Measurements from ENCODE around the gene PDE6H.

The PDE6H gene

GRCh38 chr12:14968478-14968877 is 4.4 kb upstream of the PDE6H start:
- DNase-seq (ENCODE audit: low read depth in 3 of 3, low spot score in 1 of 3), result no peak

- DNase-seq (ENCODE audit: low read depth in 3 of 3, low spot score in 1 of 3), result no peak
Observed at GRCh38 chr12:14970473-14970872, 2.4 kb upstream of the PDE6H start.

GRCh38 chr12:14974633-14975032 is 1.8 kb downstream of the PDE6H start:
- no peak for DNase-seq (ENCODE audit: low read depth in 3 of 3, low spot score in 1 of 3)

DNA sequence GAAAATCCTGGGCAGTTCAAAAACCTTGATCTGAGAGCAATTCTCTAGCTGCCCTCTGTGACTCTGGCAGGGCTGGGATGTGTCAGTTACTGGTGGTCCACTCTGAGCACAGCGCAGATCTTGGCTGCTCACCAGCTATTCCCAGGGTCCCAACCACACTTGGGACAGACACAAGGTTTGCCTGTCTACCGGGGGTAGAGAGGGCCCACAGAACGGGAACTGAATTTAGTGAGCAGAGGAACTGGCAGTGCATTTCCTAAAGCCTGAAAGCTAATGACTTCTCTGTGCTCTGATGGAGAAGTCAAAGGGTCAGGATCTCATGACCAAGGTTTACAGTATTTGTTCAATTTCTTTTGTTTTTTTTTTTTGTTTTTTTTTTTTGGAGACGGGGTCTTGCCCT is 2.6 kb downstream of the PDE6H start:
- no peak for DNase-seq (ENCODE audit: low read depth in 3 of 3, low spot score in 1 of 3)

GRCh38 chr12:14976658-14977057 is 3.8 kb downstream of the PDE6H start:
- DNase-seq (ENCODE audit: low read depth in 3 of 3, low spot score in 1 of 3), result no peak

GRCh38 chr12:14979468-14979867 is 6.6 kb downstream of the PDE6H start:
- no peak for DNase-seq (ENCODE audit: low read depth in 3 of 3, low spot score in 1 of 3)

DNA sequence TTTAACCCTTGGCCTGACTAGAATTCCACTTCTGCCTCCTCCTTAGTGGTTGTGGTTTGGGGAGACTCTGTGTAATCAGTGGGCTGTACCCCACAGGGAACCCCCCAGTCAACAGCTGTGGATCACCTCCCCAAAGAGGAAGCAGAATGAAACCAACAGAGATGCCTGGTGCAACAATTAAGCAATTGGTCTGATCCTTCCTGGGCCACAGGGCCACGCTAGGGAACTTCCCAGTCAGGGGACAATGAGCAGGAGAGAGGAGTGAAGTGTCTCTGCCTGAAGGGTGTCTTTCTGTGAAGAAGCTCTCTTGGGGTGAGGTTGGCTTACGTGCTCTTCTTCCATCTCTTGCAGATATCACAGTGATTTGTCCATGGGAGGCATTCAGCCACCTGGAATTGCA is 8.2 kb downstream of the PDE6H start:
- no peak for DNase-seq (ENCODE audit: low read depth in 3 of 3, low spot score in 1 of 3)

- no peak for DNase-seq (ENCODE audit: low read depth in 3 of 3, low spot score in 1 of 3)
Observed at GRCh38 chr12:14982562-14982961, 9.7 kb downstream of the PDE6H start.

DNA sequence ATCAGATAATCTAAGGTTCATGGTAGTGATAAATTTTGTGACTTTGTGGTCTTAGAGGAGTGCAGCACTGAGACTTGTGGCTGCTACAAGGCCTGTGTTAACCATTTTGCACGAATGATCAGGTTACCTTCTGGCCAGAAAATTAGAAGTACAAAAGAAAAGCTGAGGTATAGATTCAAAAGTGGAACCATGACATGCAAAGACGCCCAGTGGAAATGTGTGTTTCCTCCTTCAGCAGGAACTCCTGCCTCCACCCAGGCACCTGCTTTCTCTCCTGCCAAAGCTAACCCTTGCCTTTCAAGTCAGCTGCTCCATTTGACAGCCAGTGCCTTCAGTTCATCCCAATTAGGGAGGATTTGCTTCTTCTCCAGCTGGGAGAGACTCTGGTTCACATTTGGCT is 10.1 kb downstream of the PDE6H start:
- no peak for DNase-seq (ENCODE audit: low read depth in 3 of 3, low spot score in 1 of 3)

DNA sequence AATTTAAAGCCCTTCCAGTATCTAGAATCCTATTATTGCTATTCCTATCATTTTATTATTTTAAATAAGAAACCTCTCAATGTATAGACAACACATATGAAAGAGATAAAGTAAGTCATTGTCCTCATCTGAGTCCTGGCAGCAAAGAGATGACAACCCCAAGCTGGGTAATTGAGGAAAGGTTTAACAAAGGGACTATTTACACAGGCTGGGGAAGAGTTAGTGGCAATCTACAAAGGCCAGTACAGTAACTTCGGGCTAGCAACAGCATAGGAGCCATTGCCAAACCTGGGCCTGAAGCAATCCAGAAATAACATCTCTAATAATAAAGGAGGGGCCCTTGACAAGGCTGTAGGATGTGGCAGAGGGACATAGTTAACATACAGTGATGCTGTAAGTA is 11.2 kb downstream of the PDE6H start:
- no peak for DNase-seq (ENCODE audit: low read depth in 3 of 3, low spot score in 1 of 3)

DNA sequence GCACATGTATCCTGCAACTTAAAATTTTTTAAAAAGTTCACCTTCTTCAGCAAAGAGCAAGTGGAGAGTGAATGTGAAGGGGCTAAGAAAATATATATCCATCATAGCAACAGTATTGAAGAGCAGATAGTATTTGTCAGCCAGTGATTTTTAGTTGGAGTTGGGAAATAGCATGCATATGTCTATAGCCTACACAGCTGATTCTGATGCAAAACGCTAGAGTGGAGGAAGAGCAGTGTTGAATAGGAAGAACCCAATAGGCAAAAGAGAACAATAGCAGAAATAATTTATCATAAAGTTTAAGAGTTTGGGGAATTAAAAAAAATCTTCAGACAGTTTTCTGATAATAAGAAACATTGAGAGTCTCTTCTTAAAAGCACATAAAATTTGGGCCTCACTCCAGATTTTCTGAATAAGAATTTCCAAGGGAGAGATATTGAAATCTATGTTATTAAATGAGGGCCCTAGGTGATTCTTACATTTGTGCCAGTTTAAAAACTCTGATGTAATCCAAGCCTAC is 12.0 kb downstream of the PDE6H start:
- DNase-seq (ENCODE audit: low read depth in 3 of 3, low spot score in 1 of 3), result no peak

DNA sequence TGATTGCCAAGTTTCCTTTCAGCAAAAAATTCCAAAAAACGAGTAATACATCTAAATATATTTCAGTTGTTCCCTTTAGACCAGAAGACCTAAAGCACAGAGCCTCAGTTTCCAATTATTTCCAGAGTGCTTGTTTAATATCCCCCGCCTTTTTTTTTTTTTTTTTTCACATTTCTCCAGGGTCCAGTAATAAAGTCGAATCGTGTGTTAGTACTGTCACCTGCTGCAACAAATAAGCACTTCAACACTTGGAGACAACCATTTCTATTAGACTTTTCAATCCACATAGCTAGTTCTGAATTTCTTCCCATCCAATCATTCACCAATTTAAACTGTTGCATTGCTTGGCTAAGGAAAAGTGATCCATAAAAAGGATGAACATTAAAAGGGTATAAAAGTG is 13.6 kb downstream of the PDE6H start:
- no peak for DNase-seq (ENCODE audit: low read depth in 3 of 3, low spot score in 1 of 3)

DNA sequence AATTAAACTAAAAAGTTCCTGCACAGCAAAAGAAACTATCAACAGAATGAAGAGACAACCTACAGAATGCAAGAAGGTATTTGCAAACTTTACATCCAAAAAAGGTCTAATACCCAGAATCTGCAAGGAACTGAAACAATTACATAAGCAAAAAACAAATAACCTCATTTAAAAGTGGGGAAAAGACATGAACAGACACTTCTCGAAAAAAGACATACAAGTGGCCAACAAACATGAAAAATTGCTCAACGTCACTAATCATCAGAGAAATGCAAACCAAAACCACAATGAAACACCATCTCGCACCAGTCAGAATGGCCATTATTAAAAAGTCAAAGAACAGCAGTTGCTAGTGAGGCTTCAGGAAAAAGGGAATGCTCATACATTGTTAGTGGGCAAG is 15.2 kb downstream of the PDE6H start:
- DNase-seq (ENCODE audit: low read depth in 3 of 3, low spot score in 1 of 3), result no peak

DNA sequence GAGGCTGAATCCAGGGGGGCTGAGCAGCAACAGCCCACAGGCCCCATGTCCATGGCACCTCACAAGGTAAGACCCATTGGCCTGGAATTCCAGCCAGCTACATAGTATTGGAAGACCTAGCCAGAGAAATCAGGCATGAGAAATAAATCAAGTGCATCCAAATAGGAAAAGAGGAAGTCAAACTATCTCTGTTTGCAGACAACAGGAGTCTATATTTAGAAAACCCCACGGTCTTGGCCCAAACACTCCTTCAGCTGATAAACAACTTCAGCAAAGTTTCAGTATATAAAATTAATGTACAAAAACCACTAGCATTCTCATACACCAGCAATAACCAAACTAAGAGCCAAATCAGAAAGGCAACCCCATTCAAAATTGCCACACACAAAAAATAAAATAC is 16.9 kb downstream of the PDE6H start:
- no peak for DNase-seq (ENCODE audit: low read depth in 3 of 3, low spot score in 1 of 3)

GRCh38 chr12:14991069-14991468 is 18.2 kb downstream of the PDE6H start:
- no peak for DNase-seq (ENCODE audit: low read depth in 3 of 3, low spot score in 1 of 3)

DNA sequence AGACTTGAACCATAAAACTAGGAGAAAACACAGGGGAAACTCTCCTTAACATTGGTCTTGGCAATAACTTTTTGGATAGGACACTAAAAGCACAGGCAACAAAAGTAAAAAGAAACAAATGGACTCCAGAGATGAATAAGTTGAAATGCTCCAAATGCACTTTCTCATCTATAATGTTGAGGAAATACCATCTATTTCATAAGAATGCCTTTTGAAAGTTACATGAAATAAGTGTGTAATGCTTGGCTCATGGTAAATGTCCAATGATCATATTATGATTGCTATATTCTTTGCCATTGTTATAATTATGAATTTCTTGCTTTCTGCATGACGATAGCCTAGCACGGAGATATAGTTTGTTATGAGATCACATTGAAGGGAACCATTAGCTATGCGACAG is 19.8 kb downstream of the PDE6H start:
- DNase-seq (ENCODE audit: low read depth in 3 of 3, low spot score in 1 of 3), result no peak

GRCh38 chr12:14993117-14993516 is 20.3 kb downstream of the PDE6H start:
- no peak for DNase-seq (ENCODE audit: low read depth in 3 of 3, low spot score in 1 of 3)

- no peak for DNase-seq (ENCODE audit: low read depth in 3 of 3, low spot score in 1 of 3)
Observed at GRCh38 chr12:14993537-14994266, 20.9 kb downstream of the PDE6H start.

- DNase-seq (ENCODE audit: low read depth in 3 of 3, low spot score in 1 of 3), result no peak
Observed at GRCh38 chr12:14994610-14995009, 21.8 kb downstream of the PDE6H start.

DNA sequence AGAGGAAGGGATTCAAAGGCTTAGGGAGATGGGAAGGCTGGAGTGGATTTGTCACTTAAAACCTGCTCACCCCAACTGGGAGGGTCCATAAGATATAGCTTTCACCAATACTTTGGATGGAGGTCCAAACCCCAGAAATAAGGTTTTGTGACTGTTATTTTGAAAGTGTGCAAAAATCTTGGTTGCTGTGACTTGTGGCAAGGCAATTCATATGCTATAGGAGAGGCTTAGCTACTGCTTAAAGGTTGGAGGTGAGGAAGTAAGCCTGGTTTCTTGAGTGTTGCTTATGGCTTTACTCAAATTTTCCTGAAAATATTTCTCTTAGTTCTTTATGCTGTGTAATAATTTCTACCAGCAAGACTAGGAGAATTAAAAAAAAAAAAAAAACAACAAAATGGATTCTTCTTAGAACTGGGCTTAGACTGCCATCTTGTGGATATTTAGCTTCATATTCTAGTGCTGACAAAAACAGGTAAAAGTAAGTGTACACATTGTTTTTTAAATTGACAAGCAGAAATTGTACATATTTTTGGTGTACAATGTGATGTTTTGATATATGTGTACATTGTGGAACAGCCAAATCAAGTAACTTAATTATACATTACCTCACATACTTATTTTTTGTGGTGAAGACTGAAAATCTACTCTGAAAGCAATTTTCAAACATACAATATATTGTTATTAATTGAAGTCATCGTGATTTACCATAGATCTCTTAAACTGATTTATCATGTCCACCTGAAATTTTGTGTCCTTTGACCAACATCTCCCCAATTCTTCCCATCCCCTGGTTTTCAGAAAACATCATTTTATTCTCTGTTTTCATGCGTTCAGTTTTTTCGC is 23.0 kb downstream of the PDE6H start:
- DNase-seq (ENCODE audit: low read depth in 3 of 3, low spot score in 1 of 3), result no peak

DNA sequence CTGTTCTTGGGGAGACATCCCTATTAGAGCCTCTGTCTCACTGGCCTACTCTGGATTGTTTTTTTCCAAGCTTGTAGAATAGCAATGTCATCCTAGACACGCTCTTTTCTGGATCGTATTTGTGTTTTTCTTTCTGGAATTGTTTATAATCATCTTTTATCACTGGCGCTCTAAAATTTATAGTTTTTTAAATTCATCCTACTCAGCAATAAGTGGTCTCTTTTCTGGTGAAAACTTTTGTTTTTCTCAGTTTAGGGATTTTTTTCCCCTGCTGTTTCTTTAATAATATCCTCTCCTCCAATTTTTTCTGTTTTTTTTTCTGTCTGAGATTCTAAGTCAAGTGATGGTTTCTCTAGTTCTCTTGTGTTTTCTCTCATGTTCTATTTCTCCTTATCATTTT is 25.2 kb downstream of the PDE6H start:
- no peak for DNase-seq (ENCODE audit: low read depth in 3 of 3, low spot score in 1 of 3)

GRCh38 chr12:14999021-14999694 is 26.3 kb downstream of the PDE6H start:
- DNase-seq (ENCODE audit: low read depth in 3 of 3, low spot score in 1 of 3), result no peak

Data from stimulated activated CD4-positive, alpha-beta T cell treated with anti-CD3 and anti-CD28 coated beads, TNF-alpha, amount 100 ng/mL, for 1 hour (primary cell).